GM20000 (cell line): ENCODE measurements around the gene GPR31.
"Not testable (repeated sequence)": the region's sequence is repeated elsewhere in the genome, so short reads cannot be mapped to it uniquely, and the experiment has no call there.

Experiments
- DNase-seq: peaks from one replicate; pipeline ENCODE4 v3.0.0; 2012; ENCODE audit warnings: low spot score
- CTCF ChIP-seq: IDR thresholded peaks from 2 replicates; pipeline ENCODE4 v1.5.1; 2012; ENCODE audit warnings: mild to moderate bottlenecking, control low read depth; ENCODE audit errors: extremely low read depth, missing control alignments

GPR31 gene

GRCh38 chr6:167157863-167158262 lies at the start of gene GPR31:
Gene GPR31 (minus strand): TSS chr6:167157980. CDS start chr6:167157831, 149 bp downstream.
- DNase-seq = no peak
- TF ChIP-seq CTCF = no peak

- DNase-seq = no peak
- TF ChIP-seq CTCF = no peak
Observed at GRCh38 chr6:167207527-167207926, 49.7 kb upstream of the GPR31 start.

GRCh38 chr6:167205316-167205715 lies 47.5 kb upstream of the GPR31 start:
- not testable (repeated sequence) for DNase-seq

- not testable (repeated sequence) for DNase-seq
Observed at GRCh38 chr6:167204059-167204348, 46.2 kb upstream of the GPR31 start.

- DNase-seq = not testable (repeated sequence)
Observed at GRCh38 chr6:167203261-167204058, 45.7 kb upstream of the GPR31 start.

GRCh38 chr6:167202613-167203012 lies 44.8 kb upstream of the GPR31 start:
- DNase-seq = not testable (repeated sequence)

- no peak for TF ChIP-seq CTCF
- DNase-seq = no peak
Observed at GRCh38 chr6:167200806-167201205, 43.0 kb upstream of the GPR31 start.

GRCh38 chr6:167195941-167196610 lies 38.3 kb upstream of the GPR31 start:
- not testable (repeated sequence) for DNase-seq

GRCh38 chr6:167193515-167194125 lies 35.8 kb upstream of the GPR31 start:
- DNase-seq = not testable (repeated sequence)

GRCh38 chr6:167191043-167191583 lies 33.3 kb upstream of the GPR31 start:
- DNase-seq = not testable (repeated sequence)

GRCh38 chr6:167187275-167187674 lies 29.5 kb upstream of the GPR31 start:
- DNase-seq = not testable (repeated sequence)

GRCh38 chr6:167185101-167185500 lies 27.3 kb upstream of the GPR31 start:
- DNase-seq = not testable (repeated sequence)

- DNase-seq = not testable (repeated sequence)
Observed at GRCh38 chr6:167182913-167183314, 25.1 kb upstream of the GPR31 start.

GRCh38 chr6:167181351-167181750 lies 23.6 kb upstream of the GPR31 start:
- not testable (repeated sequence) for DNase-seq

GRCh38 chr6:167180086-167180485 lies 22.3 kb upstream of the GPR31 start:
- not testable (repeated sequence) for DNase-seq

- not testable (repeated sequence) for DNase-seq
Observed at GRCh38 chr6:167178896-167179655, 21.3 kb upstream of the GPR31 start.

GRCh38 chr6:167177271-167177670 lies 19.5 kb upstream of the GPR31 start:
- DNase-seq = not testable (repeated sequence)
